ENCODE data around the gene KLK3. TPM values are rescaled to one million over a fixed set of nuclear protein-coding genes. Genes with fewer than 3 reads are reported as not detected.

KLK3 gene
- total RNA-seq, 1 experiment from 2014 or later: not detected

GRCh38 chr19:50874211-50874610 lies 19.5 kb downstream of the KLK3 start:
- Histone ChIP-seq H3K9me3 (ENCODE audit: control insufficient read depth in 1 of 2, insufficient read depth in 1 of 2, low read depth in 1 of 2, low read length in 2 of 2) (no peaks in the 10 kb centered on the region), H4K20me1 (ENCODE audit: insufficient read depth) (no peaks in the 10 kb centered on the region), H2AFZ (ENCODE audit: low read depth, low read length, poor library complexity, severe bottlenecking) (no peak overlapping the region), H3K4me1 (ENCODE audit: control insufficient read depth in 1 of 2, insufficient read depth in 2 of 2, low read length in 2 of 2) (no peaks in the 10 kb centered on the region), H3K9ac (ENCODE audit: low read length) (no peak overlapping the region), H3K79me2 (ENCODE audit: insufficient read depth, low read length) (no peaks in the 10 kb centered on the region), H3K4me3 (replicated peaks in 1 of 2; ENCODE audit: low read depth in 1 of 2, low read length in 2 of 2) (no peak overlapping the region), H3K27ac (ENCODE audit: low read depth, low read length) (no peak overlapping the region), H3K4me2 (ENCODE audit: low read length) (no peak overlapping the region), H3K27me3 (ENCODE audit: insufficient read depth, low read length) (peaks cover 77% of the 10 kb centered on the region), H3K36me3 (ENCODE audit: control insufficient read depth in 1 of 2, insufficient read depth in 2 of 2, low read length in 2 of 2) (no peaks in the 10 kb centered on the region), H3K9me2 (ENCODE audit: insufficient read depth) (no peaks in the 10 kb centered on the region)
- intact Hi-C loops (cut with micrococcal nuclease): no loop called here
- TF ChIP-seq ATF3 (IDR thresholded peaks at IDR 0.05) (no peak), RAD21 (IDR thresholded peaks at IDR 0.05; ENCODE audit: low read depth) (no peak), CTCF (IDR thresholded peaks at IDR 0.05 in 2 of 3, conservative IDR thresholded peaks at IDR 0.05 in 1 of 3; ENCODE audit: borderline replicate concordance in 1 of 3, insufficient read depth in 1 of 3, low read depth in 2 of 3, low read length in 2 of 3) (no peak), SIN3A (IDR thresholded peaks at IDR 0.05; ENCODE audit: low read depth) (no peak), SP1 (IDR thresholded peaks at IDR 0.05; ENCODE audit: low read depth) (no peak), REST (IDR thresholded peaks at IDR 0.05; ENCODE audit: low read depth) (no peak), ELF1 (IDR thresholded peaks at IDR 0.05; ENCODE audit: borderline replicate concordance, low read depth) (no peak), YY1 (IDR thresholded peaks at IDR 0.05; ENCODE audit: extremely low read depth, insufficient replicate concordance, low read depth, low read length) (no peak), TCF7L2 (IDR thresholded peaks at IDR 0.05; ENCODE audit: borderline replicate concordance, extremely low read depth, insufficient read depth, insufficient read length) (no peak), JUND (IDR thresholded peaks at IDR 0.05) (no peak), ZNF274 (IDR thresholded peaks at IDR 0.05; ENCODE audit: low read depth, low read length) (no peak), MAX (IDR thresholded peaks at IDR 0.05) (no peak)
- POLR2A ChIA-PET: interaction anchor here (0.5 kb wide), 1 partner anchor 347 kb away, joined by 3 read pairs; no protein-coding TSS in a partner anchor
- CTCF ChIA-PET: no interaction called here
- ATAC-seq (no peak), DNase-seq (ENCODE audit: low read depth, low spot score) (no peak)
- RAD21 ChIA-PET (ENCODE audit: low non-redundant PET in 1 of 2, low total read pairs in 2 of 2, uncharacterized antibody in 2 of 2, unreplicated experiment in 2 of 2): no interaction called here
- no TSS peak for BruUV-seq (replicated peaks)
